Activated CD4-positive, CD25-positive, alpha-beta regulatory T cell treated with anti-CD3 and anti-CD28 coated beads, Interleukin-2, amount 50 U/mL, for 72 hours (primary cell): ENCODE measurements around the gene CHODL.

Experiments
- DNase-seq: peaks from one replicate; pipeline ENCODE4 v3.0.0; 2021

Gene CHODL, protein sequence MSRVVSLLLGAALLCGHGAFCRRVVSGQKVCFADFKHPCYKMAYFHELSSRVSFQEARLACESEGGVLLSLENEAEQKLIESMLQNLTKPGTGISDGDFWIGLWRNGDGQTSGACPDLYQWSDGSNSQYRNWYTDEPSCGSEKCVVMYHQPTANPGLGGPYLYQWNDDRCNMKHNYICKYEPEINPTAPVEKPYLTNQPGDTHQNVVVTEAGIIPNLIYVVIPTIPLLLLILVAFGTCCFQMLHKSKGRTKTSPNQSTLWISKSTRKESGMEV

DNA sequence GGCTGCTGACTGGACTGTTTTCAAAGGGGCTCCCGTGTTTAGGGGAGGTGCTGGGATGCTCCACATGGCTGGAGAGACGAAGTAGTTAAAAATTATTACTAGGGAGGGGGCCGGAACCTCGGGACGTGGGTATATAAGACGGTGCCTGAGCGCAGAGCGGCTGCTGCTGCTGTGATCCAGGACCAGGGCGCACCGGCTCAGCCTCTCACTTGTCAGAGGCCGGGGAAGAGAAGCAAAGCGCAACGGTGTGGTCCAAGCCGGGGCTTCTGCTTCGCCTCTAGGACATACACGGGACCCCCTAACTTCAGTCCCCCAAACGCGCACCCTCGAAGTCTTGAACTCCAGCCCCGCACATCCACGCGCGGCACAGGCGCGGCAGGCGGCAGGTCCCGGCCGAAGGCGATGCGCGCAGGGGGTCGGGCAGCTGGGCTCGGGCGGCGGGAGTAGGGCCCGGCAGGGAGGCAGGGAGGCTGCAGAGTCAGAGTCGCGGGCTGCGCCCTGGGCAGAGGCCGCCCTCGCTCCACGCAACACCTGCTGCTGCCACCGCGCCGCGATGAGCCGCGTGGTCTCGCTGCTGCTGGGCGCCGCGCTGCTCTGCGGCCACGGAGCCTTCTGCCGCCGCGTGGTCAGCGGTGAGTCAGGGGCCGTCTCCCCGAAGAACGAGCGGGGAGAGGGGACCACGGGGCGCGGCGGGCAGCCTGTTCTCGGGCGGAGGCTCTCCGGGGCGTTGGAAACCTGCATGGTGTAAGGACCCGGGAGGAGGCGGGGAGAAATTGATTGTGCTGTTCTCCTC is at the start of gene CHODL:
CHODL (plus strand) TSS at position 163 of the 793 bp plus-strand sequence; CDS start at position 554, 391 bp downstream.
- no peak for DNase-seq

DNA sequence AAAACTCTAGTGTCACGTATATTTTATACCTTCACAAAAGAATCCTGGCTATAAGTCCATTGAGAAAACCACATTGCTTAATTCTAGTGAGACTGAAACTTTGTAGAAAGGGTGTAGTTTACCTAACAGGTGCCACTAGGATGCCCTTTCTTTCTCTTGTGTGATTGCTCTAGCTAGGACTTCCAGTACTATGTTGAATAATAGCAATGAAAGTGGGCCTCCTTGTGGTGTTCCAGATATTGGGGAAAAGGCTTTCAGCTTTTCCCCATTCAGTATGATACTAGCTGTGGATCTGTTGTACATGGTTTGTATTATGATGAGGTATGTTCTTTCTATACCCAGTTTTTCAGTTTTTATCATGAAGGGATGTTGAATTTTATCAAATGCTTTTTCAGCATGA is 39.7 kb upstream of the CHODL start:
- no peak for DNase-seq

DNA sequence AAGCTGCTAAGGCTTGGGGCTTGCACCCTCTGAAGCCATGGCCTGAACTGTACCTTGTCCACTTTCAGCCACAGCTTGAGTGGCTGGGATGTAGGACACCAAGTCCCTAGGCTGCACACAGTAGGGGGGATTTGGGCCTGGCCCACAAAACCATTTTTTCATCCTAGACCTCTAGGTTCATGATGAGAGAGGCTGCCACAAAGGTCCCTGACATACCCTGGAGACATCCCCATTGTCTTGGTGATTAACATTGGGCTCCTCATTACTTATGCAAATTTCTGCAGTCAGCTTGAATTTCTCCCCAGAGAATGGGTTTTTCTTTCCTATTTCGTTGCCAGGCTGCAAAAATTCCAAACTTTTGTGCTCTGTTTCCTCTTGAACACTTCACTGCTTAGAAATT is 26.3 kb upstream of the CHODL start:
- DNase-seq = no peak

DNA sequence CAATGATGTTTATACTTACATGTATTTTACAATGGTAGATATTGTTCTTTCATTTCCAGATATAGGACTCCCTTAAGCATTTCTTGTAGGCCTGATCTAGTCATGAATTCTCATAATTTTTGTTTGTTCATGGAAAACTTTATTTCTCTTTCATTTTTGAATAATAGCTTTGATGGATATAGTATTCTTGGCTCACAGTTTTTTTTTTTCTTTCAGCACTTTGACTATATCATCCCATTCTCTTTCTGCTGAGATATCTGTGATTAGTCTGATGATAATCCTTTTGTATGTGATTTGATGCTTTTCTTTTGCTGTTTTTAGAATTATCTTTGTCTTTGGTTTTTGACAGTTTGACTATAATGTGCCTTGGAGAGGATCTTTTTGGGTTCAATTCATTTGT is 24.1 kb upstream of the CHODL start:
- no peak for DNase-seq

DNA sequence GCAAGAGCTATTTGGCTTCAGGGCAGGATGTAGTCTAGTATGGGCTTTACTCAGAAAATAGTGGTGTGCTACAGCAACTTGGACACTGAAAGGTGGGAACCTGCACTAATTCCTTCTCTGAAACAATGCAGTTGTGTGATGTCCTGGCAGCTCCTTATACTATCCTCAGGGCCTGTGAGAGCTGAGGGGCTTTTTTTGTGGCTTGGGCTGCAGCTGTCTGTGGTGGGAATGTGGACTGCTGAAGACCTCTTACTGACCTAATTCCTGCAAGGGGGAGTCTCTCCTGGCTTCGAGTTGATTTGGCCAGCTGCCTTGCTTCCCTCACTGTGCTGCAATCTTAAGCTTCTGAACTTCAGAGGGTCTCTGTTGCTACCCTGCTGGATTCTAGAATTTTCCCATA is 22.3 kb upstream of the CHODL start:
- no peak for DNase-seq

DNA sequence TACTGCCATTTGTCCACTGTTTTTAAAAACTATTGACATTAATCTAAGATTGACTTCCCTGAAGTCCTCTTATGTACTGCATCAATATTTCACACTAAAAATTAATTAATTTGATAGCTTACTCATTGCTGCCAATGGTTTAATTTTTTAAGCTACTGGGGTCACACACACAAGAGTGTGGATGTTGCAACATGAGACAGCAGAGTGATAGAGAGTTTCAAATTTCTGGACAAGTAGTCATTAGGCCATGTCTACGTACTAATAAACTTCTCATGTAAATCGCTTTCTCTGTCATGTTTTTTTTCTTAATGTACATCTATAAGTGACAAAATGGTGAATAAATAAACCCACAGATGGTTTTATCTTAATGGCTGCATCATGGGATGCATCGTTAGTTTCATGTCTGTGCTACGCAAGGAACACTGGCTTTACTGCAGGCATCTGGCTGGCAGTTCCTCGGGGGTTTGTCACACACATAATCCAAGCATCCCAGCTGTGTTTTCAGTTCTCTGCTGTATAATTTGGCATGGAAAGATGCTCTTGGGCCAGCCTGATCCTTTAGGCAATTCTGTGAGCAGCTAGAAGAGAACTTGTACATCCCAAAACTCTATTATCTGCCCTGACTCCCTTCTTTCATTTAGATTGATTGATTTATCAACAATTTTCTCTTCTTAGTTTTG is 16.4 kb upstream of the CHODL start:
- DNase-seq = no peak

DNA sequence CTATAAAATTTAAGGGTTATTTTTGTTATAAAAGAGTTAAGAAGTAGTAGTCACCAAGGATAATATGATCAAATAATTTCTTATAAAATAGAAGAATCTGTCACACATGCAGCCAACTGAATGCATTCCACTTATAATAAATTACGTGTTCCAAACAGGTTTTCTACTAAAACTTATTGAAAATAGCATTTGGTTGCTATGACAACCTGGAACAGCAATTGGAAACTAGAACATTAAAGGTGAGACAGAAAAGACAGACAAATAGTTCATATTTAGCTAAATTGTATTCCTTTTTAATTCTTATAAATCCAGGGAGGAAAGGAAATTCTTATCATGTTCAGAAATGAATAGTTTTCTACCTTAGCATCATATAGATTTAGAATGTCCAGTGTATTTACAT is 9.1 kb upstream of the CHODL start:
- DNase-seq = no peak

DNA sequence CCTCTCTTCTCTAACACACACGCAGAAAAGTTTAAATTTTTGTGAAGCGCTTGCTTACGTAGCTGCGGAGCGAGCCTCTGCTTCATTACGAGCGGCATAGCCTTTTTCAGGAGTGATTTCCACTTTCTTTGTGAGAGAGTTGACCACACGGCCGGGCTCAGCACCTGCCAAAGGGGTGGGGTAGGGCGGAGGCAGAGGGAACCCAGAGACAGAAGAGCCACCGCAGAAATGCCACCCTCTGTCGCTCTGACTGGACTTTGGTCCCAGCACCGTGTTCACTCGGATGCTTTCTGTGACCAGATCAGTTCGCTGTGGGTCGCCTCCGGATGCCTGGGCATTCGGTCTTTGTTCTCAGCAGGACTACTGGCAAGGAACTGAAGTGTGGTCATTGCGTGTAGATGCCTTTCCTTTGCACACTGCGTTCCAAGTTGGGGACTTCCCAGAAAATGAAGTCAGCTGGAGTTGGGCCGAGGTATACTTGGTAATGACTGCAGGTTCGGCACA is 883 bp downstream of the CHODL start:
- no peak for DNase-seq

DNA sequence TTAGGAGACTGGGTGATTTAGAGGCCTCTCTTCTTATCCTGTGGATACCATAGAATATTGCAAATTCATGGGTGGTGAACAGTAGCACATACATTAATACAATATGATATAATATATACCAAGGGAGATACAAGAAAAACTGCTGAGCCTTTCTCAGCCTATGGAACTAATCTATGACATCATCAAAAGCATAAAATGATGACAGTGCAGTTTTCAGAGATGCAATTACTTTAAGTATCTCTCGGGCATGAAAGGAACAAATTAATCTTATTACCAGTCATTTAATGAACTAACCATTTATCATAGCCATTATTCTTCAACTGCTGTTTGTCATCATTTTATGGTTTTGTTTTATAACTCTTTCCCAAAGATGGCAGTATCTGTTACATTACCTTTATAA is 3.5 kb downstream of the CHODL start:
- DNase-seq = no peak

DNA sequence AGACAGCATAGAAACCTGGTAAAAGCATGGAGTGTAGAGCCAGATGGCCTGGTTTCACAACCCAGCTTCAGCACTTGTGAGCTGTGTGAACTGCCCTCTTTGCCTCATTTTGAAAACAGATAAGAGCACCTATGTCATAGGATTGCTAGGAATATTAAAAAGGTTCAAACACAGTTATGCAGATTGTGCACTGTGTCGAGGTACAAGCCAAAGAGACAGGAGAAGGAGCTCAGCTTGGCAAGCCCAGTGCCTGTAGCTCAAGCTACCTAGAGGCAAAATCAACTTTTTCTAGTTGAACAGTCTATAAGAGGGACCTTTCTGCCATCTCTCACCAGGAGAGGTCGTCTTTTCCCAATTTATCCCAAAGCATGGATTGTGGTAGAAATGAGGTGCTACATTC is 5.0 kb downstream of the CHODL start:
- no peak for DNase-seq

DNA sequence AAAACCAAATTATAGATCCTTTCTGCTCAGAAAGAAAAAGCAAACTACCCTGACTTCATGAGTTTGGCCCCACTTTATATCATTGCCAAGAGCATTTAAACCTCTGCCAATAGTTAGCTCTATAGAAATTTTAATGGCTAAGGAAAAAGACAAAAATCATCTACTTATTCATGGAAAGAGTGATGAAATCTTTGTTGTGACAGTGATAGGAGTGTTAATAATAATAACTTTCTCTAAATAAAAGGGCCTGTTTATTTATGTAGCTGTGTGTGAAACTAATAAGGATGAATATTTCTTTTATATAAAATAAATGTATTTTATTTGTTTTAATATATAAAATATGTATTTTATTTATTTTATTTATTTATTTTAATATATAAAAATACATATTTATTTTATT is 6.4 kb downstream of the CHODL start:
- no peak for DNase-seq

DNA sequence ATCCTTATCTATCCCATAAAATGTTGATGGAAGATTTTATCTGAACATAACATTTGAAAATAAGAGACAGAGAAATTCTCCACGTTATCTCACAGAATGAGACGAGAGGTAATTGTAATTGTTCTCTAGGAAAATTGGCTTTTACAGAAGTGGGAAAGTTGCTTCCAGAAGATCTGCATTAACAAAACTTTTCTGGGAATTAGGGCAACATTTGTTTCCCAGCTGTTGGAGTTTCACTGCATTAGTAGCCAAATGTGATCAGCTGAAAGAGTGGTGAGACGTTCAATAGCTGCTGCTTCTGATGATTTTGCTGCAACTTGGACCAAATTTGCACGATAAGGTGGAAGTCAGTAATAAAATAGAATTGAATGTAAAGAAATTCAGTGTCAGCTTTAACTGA is 7.6 kb downstream of the CHODL start:
- no peak for DNase-seq

DNA sequence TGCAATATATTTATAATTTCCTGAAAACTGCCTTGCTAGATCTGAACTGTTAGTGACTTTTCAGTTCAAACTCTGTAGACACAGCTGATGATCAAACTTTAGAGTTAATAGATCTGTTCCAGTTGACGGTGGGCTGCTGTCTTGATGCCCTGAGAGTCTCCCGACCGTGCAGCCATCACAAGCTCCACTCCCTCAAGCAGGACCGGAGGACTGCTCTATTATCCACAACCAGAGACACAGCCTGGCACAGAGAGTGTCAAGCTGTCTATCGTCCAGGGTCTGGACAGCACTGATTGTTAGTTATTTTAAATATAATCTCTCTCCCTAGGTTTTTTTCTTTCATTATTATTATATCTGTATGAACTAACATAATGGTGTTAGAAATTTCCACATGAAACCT is 8.0 kb downstream of the CHODL start:
- DNase-seq = no peak

DNA sequence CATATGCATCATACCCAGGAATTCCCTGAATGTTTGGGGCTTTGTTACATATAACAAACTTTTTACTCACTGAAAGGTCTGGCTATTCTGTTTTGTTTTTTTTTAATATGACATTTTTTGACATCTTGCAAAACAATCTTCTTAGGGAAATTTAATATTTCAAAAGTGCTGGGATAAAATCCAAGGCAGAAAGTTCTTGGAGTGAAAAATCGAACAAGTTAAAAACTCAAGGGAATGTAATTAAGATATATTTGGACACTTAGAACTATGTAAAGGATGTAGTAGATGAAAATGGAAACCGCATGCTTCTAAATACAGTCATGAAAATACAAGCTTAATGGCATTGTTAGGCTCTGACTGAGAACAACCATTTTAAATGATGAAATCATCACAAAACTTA is 8.6 kb downstream of the CHODL start:
- DNase-seq = no peak

DNA sequence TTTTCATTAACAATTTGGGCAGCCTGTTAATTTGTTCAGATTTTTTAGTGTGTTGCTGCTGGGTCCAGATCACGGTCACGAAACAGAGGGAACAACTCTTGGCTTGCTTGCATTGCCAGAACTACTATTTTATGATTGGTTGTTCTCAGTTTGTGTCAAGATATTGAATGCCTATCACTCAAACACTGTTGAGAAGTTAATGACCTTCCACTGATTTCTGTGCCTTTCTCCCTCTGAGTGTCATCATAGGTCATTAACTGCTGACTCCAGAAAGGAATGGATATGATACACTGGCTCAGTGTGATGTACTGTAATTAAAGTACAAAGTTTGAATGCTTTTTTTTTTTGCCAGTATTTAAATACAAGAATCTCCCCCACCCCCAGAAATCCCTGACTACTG is 9.2 kb downstream of the CHODL start:
- no peak for DNase-seq

DNA sequence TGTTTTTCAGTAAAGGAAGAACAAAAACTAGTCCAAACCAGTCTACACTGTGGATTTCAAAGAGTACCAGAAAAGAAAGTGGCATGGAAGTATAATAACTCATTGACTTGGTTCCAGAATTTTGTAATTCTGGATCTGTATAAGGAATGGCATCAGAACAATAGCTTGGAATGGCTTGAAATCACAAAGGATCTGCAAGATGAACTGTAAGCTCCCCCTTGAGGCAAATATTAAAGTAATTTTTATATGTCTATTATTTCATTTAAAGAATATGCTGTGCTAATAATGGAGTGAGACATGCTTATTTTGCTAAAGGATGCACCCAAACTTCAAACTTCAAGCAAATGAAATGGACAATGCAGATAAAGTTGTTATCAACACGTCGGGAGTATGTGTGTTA is 21.3 kb downstream of the CHODL start:
- DNase-seq = no peak

DNA sequence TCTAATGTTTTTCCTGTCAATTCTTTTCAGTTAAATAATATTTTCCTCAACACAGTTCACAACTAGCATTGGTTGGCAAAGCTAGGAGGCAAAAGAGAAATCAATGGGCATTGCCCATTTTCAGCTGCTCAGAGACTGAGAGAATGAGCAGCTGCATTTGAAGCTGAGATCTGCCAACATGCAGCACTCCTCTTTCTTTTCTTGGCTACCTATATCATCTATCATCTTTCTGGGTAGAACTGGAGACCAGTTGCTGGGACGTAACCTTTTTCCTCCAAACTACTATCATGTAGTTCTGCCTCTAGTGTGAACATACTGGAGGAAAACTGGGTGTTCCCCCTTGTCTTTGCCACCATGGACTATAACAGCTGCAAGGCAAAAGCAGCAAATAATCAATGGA is 22.9 kb downstream of the CHODL start:
- no peak for DNase-seq

DNA sequence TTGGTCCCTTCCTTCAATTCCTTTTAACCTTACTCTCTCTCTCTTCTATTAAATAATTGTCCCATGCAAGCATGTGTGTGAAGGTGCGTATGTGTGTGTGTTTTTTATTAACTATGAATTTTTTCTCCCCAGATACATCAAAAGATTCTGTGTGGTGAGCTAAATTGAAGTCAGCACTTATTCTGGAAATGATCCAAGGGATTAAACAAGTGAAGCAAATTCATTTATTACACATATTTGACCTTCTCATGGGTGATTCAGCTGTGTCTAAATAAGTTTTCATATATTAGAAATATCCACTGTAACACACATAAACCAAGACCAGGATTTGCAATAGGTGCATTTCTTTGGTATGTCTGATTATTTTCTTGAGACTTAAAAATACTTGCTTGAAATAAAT is 24.3 kb downstream of the CHODL start:
- no peak for DNase-seq

DNA sequence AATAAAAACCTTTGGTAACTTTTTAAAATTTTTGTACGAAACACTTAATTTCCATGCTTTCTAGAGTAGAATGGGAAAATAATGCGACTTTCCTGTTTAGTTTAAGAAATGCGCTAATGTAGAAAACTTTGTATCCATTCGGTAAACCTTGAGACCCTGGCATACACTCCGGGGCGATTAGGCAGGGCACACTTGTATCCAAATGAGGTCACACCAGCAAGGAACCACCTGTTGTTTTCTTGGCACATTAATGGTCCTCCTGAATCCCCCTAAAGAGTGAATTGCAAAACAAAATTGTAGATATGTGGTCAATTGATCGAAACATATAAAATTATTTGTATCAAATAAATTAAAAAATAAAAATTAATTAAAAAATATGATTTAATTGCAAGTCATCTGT is 25.2 kb downstream of the CHODL start:
- DNase-seq = no peak

DNA sequence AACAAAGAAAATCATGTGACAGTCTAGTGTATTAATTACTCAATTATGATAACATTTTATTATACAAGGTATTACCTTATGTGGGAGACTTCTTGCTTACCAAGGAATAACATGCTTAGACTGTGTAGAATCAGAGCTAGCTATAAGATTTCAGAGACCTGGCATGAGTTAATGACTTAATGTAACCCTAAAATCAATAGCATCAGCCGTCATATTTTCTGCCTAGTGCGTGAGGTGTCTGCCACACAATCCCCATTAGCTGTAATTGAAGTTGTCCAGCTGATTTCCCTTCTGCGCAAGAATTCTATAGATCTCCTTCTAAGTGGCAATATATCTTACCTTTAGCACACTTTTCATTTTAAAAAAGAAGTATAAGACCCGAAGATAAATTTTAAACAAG is 28.8 kb downstream of the CHODL start:
- no peak for DNase-seq

DNA sequence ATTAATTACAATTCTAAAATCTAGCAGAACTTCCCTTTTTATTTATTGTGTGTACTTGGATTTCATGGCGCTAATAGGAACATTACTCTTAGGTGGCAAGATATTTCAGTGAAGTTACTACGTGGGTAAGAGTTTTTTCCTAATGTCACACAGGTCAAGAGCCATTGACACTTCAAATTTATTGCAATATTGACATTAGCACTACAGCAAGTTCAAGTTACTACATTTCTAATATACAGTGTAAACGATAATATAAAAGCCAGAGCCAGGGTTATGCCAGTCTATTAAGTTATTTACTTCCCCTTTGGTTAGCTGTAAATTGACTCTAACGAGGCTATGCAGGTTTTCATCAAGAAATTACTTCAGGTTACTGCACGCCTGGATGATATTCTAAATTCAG is 29.7 kb downstream of the CHODL start:
- no peak for DNase-seq

DNA sequence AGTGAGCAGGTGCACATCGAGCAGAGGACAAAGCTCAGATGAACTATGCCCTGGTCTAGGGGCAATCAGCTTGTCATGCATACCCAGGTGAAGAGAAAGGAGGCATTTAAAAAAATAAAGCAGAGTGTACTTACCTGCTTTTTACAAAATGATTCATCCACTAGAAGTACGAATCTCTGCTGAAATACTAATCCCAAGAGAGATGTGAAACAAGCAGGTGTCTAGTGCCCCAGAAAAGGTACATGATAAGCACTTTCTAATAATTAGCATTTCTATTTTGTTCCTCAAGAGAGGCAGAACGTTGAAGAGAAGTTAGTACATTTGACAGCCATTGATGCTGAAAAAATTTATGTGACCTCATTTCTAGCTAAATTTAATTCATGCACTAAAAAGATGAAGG is 31.1 kb downstream of the CHODL start:
- DNase-seq = no peak

DNA sequence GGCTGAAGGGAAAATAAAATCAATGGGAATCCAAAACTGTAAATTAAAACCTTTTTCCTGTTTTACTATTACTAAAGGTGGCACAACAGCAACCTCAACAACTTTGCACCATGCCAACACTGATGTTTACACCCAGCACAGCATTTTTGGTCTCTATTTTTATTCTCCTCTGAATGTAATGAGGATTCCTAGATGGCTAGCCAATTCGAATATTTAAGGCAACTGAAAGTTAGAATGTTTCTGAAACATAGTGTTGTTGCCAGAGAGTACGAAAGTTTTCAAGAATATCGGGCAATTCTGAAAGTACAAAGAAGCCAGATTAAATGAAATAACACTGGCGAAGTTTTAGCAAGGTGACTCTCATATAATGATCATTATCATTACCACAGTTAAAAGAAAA is 40.7 kb downstream of the CHODL start:
- DNase-seq = no peak

DNA sequence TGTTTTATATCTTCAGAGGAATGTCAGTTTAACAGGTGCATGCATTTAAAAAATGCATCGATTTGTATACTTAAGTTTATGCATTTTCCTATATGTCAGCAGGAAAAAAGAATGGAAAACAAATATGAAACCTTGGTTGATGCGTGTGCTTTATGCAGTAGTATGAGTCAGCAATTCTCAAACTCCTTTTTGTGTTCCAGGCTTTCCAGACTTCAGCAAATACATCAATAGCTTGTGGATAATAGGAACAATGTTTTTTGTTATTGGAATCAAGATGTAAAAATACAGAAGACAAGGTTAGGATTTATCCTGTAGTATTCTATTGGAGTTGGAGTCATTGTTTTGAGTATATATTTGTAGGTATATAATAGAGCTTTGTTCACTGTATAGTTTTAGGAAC is 45.2 kb downstream of the CHODL start:
- DNase-seq = no peak
